PC-9 (cell line): ENCODE measurements around the gene CAPRIN1.

Source experiments
- EZH2 ChIP-seq: fragments of 200-600 bp; sonication (generic); IDR thresholded peaks from 2 replicates; pipeline ENCODE4 v1.8.0; 2017; ENCODE audit warnings: antibody characterized with exemption, low read depth
- TF ChIP-seq, protein P1 (sequence below): fragments of 200-600 bp; sonication (generic); conservative IDR thresholded peaks from 2 replicates; pipeline ENCODE4 v1.6.1; 2017; ENCODE audit warnings: mixed run types, antibody characterized with exemption, mild to moderate bottlenecking, moderate library complexity

DNA sequence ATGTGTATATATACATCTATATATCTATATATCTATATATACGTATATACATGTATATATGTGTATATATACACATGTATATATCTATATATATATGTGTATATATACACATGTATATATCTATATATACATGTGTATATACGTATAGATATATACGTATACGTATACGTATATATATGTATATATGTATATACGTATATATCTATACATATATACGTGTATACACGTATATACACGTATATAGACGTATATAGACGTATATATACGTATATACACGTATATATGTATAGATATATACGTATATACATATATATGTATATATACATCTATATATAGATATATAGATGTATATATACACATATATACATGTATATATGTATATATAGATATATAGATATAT lies 25.1 kb upstream of the CAPRIN1 start:
- TF ChIP-seq, protein P1, sequence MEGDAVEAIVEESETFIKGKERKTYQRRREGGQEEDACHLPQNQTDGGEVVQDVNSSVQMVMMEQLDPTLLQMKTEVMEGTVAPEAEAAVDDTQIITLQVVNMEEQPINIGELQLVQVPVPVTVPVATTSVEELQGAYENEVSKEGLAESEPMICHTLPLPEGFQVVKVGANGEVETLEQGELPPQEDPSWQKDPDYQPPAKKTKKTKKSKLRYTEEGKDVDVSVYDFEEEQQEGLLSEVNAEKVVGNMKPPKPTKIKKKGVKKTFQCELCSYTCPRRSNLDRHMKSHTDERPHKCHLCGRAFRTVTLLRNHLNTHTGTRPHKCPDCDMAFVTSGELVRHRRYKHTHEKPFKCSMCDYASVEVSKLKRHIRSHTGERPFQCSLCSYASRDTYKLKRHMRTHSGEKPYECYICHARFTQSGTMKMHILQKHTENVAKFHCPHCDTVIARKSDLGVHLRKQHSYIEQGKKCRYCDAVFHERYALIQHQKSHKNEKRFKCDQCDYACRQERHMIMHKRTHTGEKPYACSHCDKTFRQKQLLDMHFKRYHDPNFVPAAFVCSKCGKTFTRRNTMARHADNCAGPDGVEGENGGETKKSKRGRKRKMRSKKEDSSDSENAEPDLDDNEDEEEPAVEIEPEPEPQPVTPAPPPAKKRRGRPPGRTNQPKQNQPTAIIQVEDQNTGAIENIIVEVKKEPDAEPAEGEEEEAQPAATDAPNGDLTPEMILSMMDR = no peak
- TF ChIP-seq EZH2 = no peak
